Measurements from ENCODE around the gene ACER1.
A peak's percentile ranks its signal among the peaks of the same experiment; 100 is the strongest.
"Not testable (repeated sequence)": the region's sequence is repeated elsewhere in the genome, so short reads cannot be mapped to it uniquely, and the experiment has no call there.

The ACER1 gene

GRCh38 chr19:6282393-6282792, 51.0 kb downstream of the ACER1 start:
- H3K4me1 ChIP-seq (ENCODE audit: control insufficient read depth, insufficient read depth, low read length); H3K4me3 ChIP-seq (ENCODE audit: low read depth, low read length); H3K27ac ChIP-seq (ENCODE audit: extremely low read depth, low read depth, low read length); POLR2A ChIA-PET; H3K9me3 ChIP-seq (ENCODE audit: control insufficient read depth, insufficient read depth, low read depth, low read length); H3K36me3 ChIP-seq (ENCODE audit: control insufficient read depth in 2 of 2, insufficient read depth in 1 of 2, low read length in 2 of 2); CTCF ChIA-PET: not testable (repeated sequence)
- TF ChIP-seq ZNF146 (tag by site-specific recombination; IDR thresholded peaks at IDR 0.05) = peak; percentile 64

- CTCF ChIA-PET = no interaction called here
- H3K36me3 ChIP-seq (ENCODE audit: control insufficient read depth in 2 of 2, insufficient read depth in 1 of 2, low read length in 2 of 2) = peaks cover 0 to 12% of the 10 kb centered on the region in 2 experiments; a peak in 1 of 3 replicates
- H3K4me1 ChIP-seq (ENCODE audit: control insufficient read depth, insufficient read depth, low read length) = peaks cover 7% of the 10 kb centered on the region; the same call in 1 of the 2 replicates
- POLR2A ChIA-PET = no interaction called here
- H3K9me3 ChIP-seq (ENCODE audit: control insufficient read depth, insufficient read depth, low read depth, low read length) = no peaks in the 10 kb centered on the region
- peak within 1 kb of the TSS; percentile 74; the same call in 1 of the 2 replicates for H3K27ac ChIP-seq (ENCODE audit: extremely low read depth, low read depth, low read length)
- H3K4me3 ChIP-seq (ENCODE audit: low read depth, low read length) = peak within 1 kb of the TSS; percentile 72
- no peak for TF ChIP-seq ZNF664 (tag by site-specific recombination; IDR thresholded peaks at IDR 0.05)
- no peak for TF ChIP-seq ZNF596 (tag by site-specific recombination; IDR thresholded peaks at IDR 0.05)
- 0 out of 2 replicates have a peak, but pooled peaks have one; percentile 24 for TF ChIP-seq ZNF202 (tag by site-specific recombination; IDR thresholded peaks at IDR 0.05; ENCODE audit: borderline replicate concordance)
- TF ChIP-seq, protein P1, sequence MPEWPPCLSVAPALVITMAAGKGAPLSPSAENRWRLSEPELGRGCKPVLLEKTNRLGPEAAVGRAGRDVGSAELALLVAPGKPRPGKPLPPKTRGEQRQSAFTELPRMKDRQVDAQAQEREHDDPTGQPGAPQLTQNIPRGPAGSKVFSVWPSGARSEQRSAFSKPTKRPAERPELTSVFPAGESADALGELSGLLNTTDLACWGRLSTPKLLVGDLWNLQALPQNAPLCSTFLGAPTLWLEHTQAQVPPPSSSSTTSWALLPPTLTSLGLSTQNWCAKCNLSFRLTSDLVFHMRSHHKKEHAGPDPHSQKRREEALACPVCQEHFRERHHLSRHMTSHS (tag by site-specific recombination; IDR thresholded peaks at IDR 0.05) = no peak
- TF ChIP-seq KLF16 (tag by site-specific recombination; IDR thresholded peaks at IDR 0.05) = no peak
- 0 out of 2 replicates have a peak, but pooled peaks have one; percentile 52 for TF ChIP-seq ZSCAN23 (tag by site-specific recombination; IDR thresholded peaks at IDR 0.05)
- TF ChIP-seq ZNF548 (tag by site-specific recombination; IDR thresholded peaks at IDR 0.05) = 0 out of 2 replicates have a peak, but pooled peaks have one; percentile 47
- TF ChIP-seq ZNF10 (tag by site-specific recombination; IDR thresholded peaks at IDR 0.05) = no peak
- TF ChIP-seq ZNF37A (tag by site-specific recombination; IDR thresholded peaks at IDR 0.05) = no peak
- no peak for TF ChIP-seq ZNF792 (tag by site-specific recombination; IDR thresholded peaks at IDR 0.05)
- no peak for TF ChIP-seq ZNF174 (tag by site-specific recombination; IDR thresholded peaks at IDR 0.05)
- no peak for TF ChIP-seq ZNF510 (tag by site-specific recombination; IDR thresholded peaks at IDR 0.05; ENCODE audit: insufficient replicate concordance)
- TF ChIP-seq ZNF132 (tag by site-specific recombination; IDR thresholded peaks at IDR 0.05; ENCODE audit: borderline replicate concordance) = no peak
- peak; percentile 63; the same call in 1 of the 2 replicates for TF ChIP-seq YY1 (tag by site-specific recombination; IDR thresholded peaks at IDR 0.05)
- TF ChIP-seq ZNF518A (tag by site-specific recombination; conservative IDR thresholded peaks at IDR 0.05; ENCODE audit: low read depth) = no peak
- TF ChIP-seq ZNF341 (tag by site-specific recombination; IDR thresholded peaks at IDR 0.05; ENCODE audit: low read depth) = peak; percentile 49
- TF ChIP-seq ZNF214 (tag by site-specific recombination; IDR thresholded peaks at IDR 0.05; ENCODE audit: borderline replicate concordance) = no peak
- 0 out of 2 replicates have a peak, but pooled peaks have one; percentile 34 for TF ChIP-seq ZBTB21 (tag by site-specific recombination; IDR thresholded peaks at IDR 0.05)
- TF ChIP-seq ZNF660 (tag by site-specific recombination; IDR thresholded peaks at IDR 0.05) = no peak
- TF ChIP-seq ZNF394 (tag by site-specific recombination; IDR thresholded peaks at IDR 0.05; ENCODE audit: borderline replicate concordance) = no peak
- TF ChIP-seq ZNF776 (tag by site-specific recombination; IDR thresholded peaks at IDR 0.05; ENCODE audit: borderline replicate concordance) = no peak
- TF ChIP-seq ZNF433 (tag by site-specific recombination; IDR thresholded peaks at IDR 0.05; ENCODE audit: low read depth) = no peak
- TF ChIP-seq OVOL3 (tag by site-specific recombination; IDR thresholded peaks at IDR 0.05) = no peak
- TF ChIP-seq ZNF248 (tag by site-specific recombination; IDR thresholded peaks at IDR 0.05) = no peak
- TF ChIP-seq ZFP69B (tag by site-specific recombination; IDR thresholded peaks at IDR 0.05) = no peak
- TF ChIP-seq ZNF76 (tag by site-specific recombination; IDR thresholded peaks at IDR 0.05; ENCODE audit: borderline replicate concordance, low read depth) = no peak; the same call in 1 of the 2 replicates
- TF ChIP-seq ZNF654 (tag by site-specific recombination; IDR thresholded peaks at IDR 0.05; ENCODE audit: low read depth) = peak; percentile 17
- TF ChIP-seq KLF17 (tag by site-specific recombination; IDR thresholded peaks at IDR 0.05) = no peak
- TF ChIP-seq ZNF621 (tag by site-specific recombination; IDR thresholded peaks at IDR 0.05) = no peak
Observed at GRCh38 chr19:6279931-6280591, 53.4 kb downstream of the ACER1 start, which contains the start of gene MLLT1. Gene MLLT1, minus strand, starts transcription at chr19:6279975. Its CDS starts 191 bp downstream, at chr19:6279784.
